HG03280 (cell line): Measurements from ENCODE around the gene CRYGC.
"Not testable (repeated sequence)": the region's sequence is repeated elsewhere in the genome, so short reads cannot be mapped to it uniquely, and the experiment has no call there.

Experiments
- ATAC-seq: cut with Tn5 transposase; IDR thresholded peaks from one replicate; pipeline ENCODE4 v1.9.1; 2021; ENCODE audit warnings: mild to moderate bottlenecking, moderate library complexity; ENCODE audit not compliant: unreplicated experiment

CRYGC gene

GRCh38 chr2:208138334-208138733, 8.7 kb upstream of the CRYGC start:
- ATAC-seq: not testable (repeated sequence)

GRCh38 chr2:208136716-208137094, 7.1 kb upstream of the CRYGC start:
- ATAC-seq: no peak

GRCh38 chr2:208135794-208136715, 6.4 kb upstream of the CRYGC start:
- no peak for ATAC-seq

- ATAC-seq: no peak
These were observed 5.4 kb upstream of the CRYGC start for GRCh38 chr2:208134928-208135586.

- no peak for ATAC-seq
These were observed 1.1 kb upstream of the CRYGC start for GRCh38 chr2:208130712-208131110.

GRCh38 chr2:208128136-208128535, 1.5 kb downstream of the CRYGC start:
- ATAC-seq: no peak

GRCh38 chr2:208127090-208127489, 2.5 kb downstream of the CRYGC start:
- no peak for ATAC-seq

- no peak for ATAC-seq
These were observed 4.4 kb downstream of the CRYGC start for GRCh38 chr2:208125251-208125650.

GRCh38 chr2:208124013-208124715, 5.5 kb downstream of the CRYGC start, which contains the start of gene CRYGD:
TSS of gene CRYGD (minus strand) at chr2:208124524. CDS start at chr2:208124473, 51 bp downstream.
- not testable (repeated sequence) for ATAC-seq

- no peak for ATAC-seq
These were observed 7.4 kb downstream of the CRYGC start for GRCh38 chr2:208122248-208122647.

GRCh38 chr2:208118918-208119317, 10.7 kb downstream of the CRYGC start:
- no peak for ATAC-seq

GRCh38 chr2:208117390-208117789, 12.2 kb downstream of the CRYGC start:
- not testable (repeated sequence) for ATAC-seq

GRCh38 chr2:208112969-208113368, 16.7 kb downstream of the CRYGC start:
- ATAC-seq: no peak

- not testable (repeated sequence) for ATAC-seq
These were observed 17.3 kb downstream of the CRYGC start for GRCh38 chr2:208112273-208112745.

- ATAC-seq: no peak
These were observed 26.0 kb downstream of the CRYGC start for GRCh38 chr2:208103616-208104015.

- no peak for ATAC-seq
These were observed 27.7 kb downstream of the CRYGC start for GRCh38 chr2:208101716-208102631.

GRCh38 chr2:208099682-208100470, 29.8 kb downstream of the CRYGC start:
- no peak for ATAC-seq

- not testable (repeated sequence) for ATAC-seq
These were observed 30.9 kb downstream of the CRYGC start for GRCh38 chr2:208098701-208099100.

- no peak for ATAC-seq
These were observed 31.4 kb downstream of the CRYGC start for GRCh38 chr2:208098267-208098666.
